SW480 (cell line): Measurements from ENCODE around the gene FAM209B.
"Not testable (repeated sequence)": the region's sequence is repeated elsewhere in the genome, so short reads cannot be mapped to it uniquely, and the experiment has no call there.

Experiments used
- DNase-seq: peaks from one replicate; pipeline ENCODE4 v3.0.0-alpha.2; 2016; ENCODE audit warnings: low spot score

FAM209B gene

DNA sequence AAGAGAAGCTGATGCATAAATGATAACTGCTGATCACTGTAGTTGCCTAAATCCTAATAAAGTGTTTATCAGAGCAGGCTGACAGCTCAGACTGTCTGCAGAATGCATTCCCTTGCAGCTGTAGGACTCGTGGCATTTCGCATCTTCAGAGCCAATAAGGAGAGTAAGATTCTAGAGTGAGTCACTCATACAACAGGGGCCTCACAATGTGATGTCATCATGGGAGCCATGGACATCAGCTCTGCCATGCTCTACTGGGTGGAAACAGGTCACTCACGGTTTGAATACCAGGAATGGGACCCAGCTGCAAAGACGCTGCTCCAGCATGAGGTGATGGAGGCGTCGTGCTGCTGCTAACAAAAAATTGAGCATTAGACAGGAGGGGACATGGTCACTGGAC lies 7.4 kb downstream of the FAM209B start:
- DNase-seq: no peak

DNA sequence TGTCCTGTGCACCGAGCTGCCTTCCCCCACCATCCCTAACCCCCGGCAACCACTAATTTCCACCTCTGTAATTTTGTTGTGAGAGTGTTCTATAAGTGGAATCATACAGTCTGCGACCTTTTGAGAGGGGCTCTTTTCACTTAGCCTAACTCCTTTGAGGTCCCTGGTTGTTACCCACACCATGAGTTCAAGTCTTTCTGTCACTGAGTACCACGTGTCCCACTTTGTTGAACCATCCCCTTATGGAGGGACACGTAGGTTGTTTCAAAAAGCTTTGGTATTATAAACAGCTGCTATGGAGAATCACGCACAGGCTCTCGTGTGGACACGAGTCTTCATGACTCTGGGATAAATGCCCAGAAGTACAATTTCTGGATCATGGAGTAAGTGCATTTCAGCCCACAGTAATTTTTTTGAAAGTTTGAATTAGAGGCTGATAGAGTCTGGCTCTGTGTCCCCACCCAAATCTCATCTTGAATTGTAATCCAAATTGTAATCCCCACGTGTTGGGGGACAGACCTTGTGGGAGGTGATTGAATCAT lies 9.5 kb downstream of the FAM209B start:
- no peak for DNase-seq

DNA sequence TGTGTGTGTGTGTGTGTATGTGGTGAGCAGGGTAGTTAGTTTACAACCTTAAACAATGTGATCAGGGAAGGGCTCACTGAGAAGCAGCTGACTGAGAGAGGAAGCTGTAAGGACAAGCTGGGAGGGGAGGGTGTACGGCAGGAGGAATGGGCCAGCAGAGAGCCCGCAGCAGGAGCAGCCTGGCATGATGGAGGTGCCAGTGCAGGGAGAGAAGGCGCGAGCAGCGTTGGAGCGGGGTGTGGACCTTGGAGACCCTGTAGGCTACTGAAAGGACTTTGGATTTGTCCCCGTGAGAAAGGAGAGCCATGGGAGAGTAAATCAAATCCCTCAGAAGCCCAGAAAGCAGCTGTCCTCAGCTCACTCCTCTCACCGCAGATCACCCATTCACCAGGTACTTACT lies 18.5 kb downstream of the FAM209B start:
- DNase-seq: no peak

DNA sequence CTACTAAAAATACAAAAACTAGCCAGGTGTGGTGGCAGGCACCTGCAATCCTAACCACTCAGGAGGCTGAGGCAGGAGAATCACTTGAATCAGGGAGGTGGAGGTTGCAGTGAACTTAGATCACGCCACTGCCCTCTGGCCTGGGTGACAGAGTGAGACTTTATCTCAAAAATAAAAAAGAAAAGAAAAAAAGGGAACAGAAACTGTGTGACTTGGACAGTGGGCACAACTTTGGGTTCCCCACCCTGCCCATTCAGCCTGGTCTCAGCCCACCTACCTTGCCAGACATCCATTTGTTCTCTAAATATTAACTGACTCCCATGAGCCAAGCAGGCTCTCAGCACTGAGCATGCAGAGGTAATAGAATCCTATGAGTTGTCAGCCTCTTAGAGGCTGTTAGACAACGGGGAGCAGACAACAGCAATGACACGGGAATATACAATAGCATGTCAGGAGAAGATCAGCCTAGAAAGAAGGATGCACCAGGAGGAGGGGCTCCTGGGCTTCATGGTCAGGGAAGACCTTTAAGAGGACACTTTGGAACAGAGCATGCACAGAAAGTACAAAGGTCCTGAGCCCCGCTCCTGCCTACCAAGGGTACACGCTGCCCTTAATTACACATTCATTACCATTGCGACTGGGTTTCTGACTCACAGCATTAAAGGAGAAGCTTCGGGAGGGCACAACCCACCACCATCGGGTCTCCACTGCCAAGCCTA lies 20.0 kb downstream of the FAM209B start:
- peak; percentile 61 for DNase-seq

DNA sequence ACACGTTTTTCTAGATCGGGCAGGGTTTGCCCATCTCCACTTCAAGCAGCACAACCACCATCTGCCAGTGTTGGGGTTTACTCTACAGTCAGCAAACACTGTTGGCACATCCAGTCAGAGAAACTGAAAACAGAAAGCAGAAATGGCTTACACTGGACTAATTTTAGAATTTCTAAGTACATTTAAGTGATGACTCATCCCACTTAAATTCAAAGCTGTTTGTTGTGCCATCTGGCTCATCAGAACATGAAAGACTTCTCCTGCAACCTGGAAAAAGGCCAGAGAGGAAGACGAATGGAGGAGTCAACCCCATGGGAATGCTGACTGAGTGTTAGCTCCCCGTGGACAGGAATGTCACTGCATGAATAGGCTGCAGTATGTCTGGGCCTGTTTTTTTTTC lies 21.8 kb downstream of the FAM209B start:
- peak; percentile 99 for DNase-seq

DNA sequence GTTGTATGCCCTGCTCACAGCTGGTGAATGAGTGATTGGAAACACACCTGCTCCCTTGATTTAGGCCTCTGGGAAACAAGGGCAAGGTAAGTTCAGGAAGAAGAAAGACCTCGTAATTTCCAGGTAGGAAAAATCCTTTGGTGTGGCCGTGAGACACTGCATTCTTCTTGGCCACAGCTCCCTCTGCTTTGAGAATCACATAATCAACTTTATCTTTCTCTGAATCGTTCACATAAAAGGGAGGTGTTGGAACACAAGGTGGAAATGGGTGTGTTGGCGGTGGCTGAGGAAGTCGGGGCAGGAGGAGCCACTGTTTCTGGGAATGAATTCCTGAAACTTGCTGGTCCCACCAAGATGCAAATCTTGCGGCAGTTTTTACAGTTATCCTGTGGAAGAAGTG lies 25.9 kb downstream of the FAM209B start:
- peak; percentile 83 for DNase-seq

DNA sequence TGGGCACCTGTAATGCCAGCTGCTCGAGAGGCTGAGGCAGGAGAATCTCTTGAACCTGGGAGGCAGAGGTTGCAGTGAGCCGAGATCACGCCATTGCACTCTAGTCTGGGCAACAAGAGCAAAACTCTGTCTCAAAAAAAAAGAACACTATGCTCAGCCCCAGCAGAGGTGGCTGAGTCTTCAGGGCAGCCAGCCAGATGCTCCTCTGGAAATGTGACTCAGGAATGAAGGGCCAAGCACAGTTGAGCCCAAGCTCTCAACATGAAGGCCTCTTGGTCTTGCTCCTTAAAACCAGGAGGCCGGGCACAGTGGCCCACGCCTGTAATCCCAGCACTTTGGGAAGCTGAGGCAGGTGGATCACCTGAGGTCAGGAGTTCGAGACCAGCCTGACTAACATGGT lies 31.5 kb downstream of the FAM209B start:
- not testable (repeated sequence) for DNase-seq

DNA sequence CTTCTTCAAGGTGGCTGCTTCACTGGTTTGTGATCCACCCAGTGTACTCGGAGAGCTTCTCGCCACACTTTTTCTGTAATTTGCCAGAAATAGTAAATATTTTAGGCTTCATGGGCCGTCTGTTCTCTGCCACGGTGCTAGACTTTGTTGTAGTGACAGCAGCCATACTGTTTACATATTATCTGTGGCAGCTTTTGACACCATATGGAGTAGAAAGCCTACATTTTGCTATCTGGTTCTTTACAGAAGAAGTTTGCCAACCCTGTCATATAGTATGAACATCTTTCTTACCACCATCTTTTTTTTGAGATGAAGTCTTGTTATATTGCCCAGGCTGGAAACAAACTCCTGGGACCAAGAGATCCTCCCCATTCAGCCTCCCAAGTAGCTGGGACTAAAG lies 32.5 kb downstream of the FAM209B start:
- DNase-seq: no peak

DNA sequence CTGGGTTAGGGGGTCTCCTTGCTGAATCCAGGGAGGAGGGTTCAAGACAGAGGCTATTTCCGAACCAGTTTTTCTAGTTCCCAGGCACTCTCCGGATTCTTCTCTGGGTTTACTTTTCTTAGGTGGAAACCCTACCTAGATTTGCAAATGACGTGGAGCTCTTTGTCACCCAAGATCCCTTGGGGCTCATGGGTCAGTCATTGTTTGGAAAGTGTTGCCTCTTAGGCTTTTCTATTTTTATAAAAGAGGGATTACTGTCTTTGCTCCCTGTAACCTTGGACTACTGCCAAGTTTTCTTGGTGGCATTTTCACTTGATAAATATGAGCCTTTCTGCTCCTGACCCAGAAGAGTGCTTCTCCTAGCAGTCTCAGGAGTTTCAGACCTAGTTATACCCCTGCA lies 33.6 kb downstream of the FAM209B start:
- DNase-seq: no peak

DNA sequence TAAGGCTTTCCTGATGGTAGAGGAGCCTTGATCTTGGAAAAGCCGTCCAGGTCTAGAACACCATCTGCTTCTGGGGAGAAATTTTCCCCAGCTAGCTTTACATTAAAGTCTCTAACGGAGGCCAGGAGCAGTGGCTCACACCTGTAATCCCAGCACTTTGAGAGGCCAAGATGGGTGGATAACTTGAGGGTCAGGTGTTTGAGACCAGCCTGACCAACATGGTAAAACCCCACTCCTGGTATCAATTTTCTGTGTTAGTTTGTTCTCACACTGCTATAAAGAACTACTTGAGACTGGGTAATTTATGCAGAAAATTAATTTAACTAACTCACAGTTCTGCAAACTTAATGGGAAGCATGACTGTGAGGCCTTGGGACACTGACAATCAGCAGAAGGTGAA lies 37.8 kb downstream of the FAM209B start:
- DNase-seq: no peak

DNA sequence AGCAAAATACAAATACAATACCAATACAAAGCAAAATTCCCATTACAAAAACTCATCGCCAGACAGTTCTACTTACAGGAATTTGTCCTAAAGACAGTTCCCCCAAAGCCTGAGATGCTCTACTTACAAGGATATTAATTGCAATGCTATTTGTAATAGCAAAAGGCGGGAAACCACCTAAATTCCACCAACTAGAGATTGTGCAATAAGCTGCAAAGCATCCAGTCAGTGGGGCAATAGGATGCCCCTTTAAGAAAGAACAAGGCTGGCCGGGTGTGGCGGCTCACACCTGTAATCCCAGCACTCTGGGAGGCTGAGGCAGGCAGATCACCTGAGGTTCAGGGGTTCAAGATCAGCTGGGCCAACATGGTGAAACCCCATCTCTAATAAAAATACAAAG lies 39.1 kb downstream of the FAM209B start:
- no peak for DNase-seq

DNA sequence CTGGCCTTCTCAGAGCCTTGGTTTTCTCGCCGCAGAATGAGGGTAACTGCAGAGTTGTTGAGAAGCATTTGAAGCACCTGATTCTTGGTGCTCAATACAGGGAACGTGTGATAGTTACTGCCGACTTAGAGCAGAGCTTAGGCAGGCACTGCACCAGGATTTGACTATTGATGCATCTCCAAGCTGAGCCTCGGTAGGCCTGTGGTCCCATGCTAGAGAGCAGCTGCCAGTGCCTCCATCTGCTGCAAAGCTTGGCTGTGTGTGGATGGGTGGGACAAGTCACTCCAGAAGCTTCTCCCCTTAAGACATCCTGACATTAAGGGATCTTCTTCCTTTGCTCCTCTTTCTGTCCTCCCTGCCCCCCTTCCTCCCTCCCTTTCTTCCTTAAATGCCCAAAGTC lies 40.9 kb downstream of the FAM209B start:
- no peak for DNase-seq

DNA sequence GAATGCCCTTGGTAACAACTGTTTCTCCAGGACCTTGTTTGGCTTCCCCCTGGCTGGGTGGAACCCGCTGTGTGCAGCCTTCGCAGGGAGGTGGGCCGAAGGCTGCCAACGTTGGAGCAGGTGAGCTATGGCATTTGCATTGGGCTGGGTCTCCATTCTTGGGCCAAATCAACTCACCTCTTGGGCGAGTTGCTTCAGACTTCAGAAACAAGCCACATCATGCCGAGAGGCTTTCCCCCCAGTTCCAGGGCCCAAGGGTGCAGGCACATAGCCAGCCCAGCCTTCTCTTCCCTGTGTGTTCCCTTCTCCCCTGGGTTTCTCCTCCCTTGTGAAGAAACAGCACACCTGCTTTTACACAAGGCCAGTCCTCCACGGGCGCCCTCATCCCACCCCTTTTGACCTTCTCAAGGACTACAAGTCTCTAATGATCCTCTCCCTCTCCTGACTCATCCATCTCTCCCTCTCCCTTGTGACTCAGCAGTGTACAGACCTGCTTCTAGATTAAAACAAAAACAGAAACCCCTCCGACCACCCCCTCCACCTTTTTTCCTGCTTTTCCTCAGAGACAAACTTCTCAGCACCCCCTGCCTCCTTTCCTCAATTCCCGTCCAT lies 41.6 kb downstream of the FAM209B start:
- no peak for DNase-seq

DNA sequence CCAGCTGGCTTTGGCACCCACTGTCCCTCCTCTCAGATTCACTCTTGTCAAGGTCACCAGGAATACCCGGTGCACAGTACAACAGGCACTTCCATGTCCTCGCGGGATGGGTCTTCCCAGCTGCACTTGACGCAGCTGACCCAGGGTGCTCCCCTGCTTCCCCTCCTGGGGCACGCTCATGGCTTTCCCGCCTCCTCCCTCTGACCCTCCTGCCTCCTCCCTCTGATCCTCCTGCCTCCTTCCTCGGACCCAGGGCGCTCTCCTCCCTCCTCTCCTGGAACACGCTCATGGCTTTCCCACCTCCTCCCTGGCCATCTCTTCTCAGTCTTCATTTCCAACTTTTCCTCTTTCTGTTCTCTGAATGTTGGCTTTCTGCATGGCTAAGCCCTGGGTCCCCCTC lies 42.1 kb downstream of the FAM209B start:
- no peak for DNase-seq

DNA sequence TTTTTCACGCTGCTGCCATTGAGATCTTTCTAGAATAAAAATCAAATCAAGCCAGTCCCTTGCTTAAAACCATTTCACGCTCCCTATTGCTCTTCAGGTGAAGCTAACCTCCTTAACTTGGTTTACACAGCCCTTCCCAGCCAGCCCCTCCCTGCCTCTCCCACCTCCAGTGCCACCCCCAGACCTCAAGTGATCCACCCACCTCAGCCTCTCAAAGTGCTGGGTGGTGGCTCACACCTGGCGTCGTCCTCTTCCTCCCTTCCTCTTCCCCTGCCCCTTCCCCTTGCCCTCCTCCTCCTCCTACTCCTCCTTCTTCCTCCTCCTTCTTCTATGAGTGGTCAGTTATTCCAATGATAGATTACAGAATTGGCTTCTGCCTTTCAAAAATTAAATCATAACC lies 42.9 kb downstream of the FAM209B start:
- DNase-seq: no peak

DNA sequence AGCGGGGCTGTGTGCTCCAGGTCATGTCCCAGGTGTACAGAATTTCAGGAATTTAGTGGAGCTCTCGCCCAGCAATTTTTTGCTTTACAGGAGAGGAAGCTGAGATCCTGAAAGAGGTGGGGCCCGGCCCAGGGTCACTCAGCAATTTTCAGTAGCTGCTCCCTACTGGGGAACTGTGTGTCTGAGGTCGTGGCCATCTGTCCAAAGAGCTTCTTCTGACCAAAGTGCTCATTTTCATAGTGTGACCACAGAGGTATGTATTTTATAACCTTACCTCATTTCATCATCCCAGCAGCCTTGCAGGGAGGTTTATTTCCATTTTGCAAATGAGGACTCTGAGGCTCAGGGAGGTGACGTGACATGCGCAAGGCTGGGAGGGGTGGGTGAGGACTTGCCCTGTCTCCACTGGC lies 46.3 kb downstream of the FAM209B start:
- peak; percentile 62 for DNase-seq

DNA sequence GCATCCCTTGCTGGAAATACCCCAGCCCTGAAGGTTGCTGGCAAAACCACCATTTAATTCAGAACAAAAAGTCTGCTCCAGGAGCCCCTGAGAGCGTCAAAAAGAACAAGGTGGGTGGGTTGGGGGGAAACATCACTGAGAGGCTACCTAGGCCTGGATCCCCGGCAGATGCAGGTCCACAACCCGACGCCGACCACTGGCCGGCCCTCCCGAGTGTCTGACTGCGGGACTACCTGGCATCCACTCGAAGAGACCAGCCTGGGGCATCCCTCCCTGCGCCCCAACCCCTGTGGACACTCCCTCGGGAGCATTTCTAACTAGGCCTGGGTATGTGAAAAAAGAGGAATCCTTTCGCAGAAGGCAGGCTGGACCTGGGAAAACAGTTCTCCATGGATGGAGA lies 47.2 kb downstream of the FAM209B start:
- DNase-seq: no peak

DNA sequence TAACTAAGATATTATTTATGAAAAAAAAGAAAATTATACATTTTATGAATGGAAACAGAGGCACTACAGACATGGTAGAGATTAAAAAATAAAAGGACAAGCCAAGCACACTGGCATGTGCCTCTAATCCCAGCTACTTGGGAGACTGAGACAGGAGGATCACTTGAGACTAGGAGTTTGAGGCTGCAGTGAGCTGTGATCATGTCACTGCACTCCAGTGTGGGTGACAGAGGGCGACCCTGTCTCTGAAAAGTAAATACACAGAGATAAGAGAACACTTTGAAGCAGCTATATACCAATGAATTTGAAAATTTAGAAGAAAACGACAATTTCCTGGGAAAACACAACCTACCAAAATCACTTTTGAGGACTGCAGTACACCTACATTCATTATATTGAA lies 48.7 kb downstream of the FAM209B start:
- DNase-seq: no peak

DNA sequence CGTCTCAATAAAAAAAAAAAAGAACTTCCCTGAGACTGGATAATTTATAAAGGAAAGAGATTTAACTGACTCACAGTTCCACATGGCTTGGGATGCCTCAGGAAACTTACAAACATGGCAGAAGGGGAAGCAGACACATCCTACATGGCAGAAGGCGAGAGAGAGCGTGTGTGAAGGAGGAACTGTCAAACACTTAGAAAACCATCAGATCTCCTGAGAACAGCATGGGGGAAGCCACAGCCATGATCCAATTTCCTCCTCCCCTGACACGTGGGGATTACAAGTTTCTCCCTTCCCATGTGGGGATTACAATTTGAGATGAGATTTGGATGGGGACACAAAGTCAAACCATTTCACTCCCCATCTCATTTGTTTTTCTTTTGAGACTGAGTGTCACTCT lies 49.5 kb downstream of the FAM209B start:
- no peak for DNase-seq

DNA sequence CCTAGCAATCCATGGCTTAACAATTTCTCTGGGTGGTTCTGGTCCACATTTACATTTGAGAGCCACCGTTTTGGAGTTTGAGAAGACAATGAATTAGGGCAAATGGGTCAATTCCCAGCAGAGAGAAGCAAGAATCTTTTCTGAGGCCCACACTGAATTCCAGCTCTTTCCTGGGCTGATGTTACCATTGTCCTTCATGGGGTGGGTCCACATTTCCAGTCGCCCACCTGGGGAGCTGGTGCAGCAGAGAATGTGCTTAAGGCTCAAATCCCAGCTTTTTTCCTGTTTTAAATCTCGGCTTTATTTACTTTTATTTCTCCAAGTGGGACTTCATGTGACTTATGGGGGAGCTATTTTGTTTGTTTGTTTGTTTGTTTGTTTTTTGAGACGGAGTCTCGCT lies 51.9 kb downstream of the FAM209B start:
- no peak for DNase-seq
